Uterine smooth muscle cell (primary cell): Measurements from ENCODE around the gene ASNS. TPM values are rescaled to one million over a fixed set of nuclear protein-coding genes. Genes with fewer than 3 reads are reported as not detected.

Experiments
- total RNA-seq: library from RNA; depleted of rRNA; stranded (reverse); fragments of >200 nt; gene quantifications from 2 replicates; pipeline ENCODE4 v1.2.3, GENCODE V29; 2014

Gene ASNS
- total RNA-seq: 79.1 and 123 TPM in 2 replicates

GRCh38 chr7:97872025-97872669 is at the start of gene ASNS:
TSS of gene ASNS (minus strand) at chr7:97872408. CDS start at chr7:97869156, 3,252 bp downstream.

Other genes starting within 250 kb of the ASNS start
- 0.33 and 0.75 TPM in 2 replicates for gene TAC1, start 140.3 kb downstream of the ASNS start, total RNA-seq
- gene OCM2, start 117.8 kb upstream of the ASNS start, total RNA-seq: not detected in 2 replicates
- gene LMTK2, start 234.5 kb upstream of the ASNS start, total RNA-seq: 8.3 and 10.2 TPM in 2 replicates